ENCODE measurements around the gene ITPK1.

The ITPK1 gene

DNA sequence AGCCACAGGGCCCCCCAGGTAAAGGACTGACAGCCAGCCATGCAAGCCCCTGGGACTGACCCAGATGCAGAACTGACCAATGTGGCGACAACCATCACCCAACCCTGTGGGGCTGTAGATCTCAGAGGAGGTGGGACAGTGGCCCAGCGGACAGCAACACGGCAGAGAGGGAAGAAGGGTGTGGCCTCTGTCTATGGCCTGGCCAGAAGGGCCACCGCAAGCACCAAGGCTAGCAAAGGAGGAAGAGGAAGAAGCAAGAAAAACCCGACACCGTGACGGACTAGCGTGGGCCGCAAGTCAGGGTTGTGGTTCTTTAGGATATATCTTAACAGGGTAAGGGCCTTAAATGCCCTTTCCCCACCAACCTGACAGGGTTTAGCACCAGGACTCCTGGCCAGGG lies 71.2 kb downstream of the ITPK1 start:
- no peak for DNase-seq (ENCODE audit: low spot score)

DNA sequence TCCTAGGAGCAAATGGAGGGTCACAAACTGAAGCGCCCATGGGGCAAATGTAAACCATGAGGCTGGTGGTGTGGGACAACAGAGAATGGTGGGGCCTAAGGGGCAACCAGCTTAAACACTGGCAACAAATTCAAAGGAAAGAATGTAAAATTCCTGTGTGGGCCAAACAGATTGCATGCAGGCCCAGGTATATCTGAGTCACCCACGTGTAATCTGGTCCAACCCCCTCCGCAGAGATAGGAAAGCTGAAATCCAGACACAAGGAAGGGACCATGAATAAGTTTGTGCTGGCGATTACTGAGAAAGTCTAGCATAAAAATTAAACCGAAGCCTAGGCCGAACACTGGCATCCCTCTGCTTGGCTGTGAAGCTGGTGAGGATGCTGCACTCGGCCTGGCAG lies 71.6 kb downstream of the ITPK1 start:
- no peak for DNase-seq (ENCODE audit: low spot score)

DNA sequence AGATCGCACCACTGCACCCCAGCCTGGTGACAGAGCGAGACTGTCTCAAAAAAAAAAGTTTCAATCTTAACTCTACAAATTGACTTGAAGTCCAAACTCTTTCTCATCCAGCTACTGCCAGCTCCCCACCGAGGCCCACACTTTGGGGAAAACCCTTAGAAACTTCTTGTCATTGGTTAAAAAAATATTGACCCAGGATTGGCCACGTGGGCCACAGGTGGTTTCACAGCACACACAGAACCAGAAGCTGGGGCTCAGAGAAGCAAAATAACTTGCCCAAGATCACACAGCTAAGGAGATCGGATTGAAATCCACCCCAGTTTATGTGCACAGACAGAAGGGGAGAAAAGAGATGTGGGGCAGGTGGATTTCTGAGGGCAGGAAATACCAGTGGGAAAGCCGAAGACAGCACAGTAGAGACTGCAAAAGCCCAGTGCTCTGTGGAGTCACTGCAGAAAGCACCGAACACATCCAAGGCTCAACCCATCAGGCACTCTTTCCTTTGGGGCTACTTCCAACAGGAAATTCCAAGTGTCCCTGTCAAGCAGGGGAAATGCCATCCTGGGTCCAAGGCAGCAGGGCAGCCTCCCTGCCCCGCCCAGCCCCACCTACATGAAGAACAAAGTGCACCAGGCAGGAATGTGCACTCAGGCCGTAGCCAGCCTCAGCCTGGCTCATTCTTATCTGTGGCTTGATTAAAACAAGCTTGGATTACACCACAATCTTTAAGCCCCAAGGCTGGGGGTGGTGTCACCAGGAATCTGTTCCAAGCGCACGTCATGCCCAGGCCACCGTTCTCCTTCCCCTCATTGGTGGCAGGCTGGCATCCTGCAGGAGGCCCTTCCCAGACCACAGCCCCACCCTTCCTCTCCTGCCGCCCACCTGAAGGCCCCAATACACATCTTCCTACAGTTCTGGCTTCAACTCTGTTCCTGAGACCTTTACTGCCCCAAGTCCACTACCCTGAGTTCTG lies 72.5 kb downstream of the ITPK1 start:
- DNase-seq (ENCODE audit: low spot score) = no peak

DNA sequence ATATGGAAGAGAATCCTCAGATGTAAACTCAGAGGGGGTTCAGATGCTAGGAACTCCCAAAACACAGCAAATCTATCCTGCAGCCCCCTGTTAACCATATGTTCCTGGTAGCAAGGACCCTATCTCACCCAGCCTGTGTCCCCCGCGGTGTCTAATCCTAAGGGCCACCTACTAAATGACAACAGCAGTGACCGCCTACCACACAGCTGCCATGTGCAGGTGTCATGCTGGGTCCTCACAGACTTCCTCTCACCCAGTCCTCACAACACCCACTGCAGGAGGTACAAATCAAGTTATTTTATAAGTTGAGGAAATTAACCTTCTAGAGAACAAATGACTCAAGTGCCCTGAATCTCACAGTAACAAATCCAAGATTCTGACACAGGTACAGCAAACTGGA lies 73.9 kb downstream of the ITPK1 start:
- no peak for DNase-seq (ENCODE audit: low spot score)

DNA sequence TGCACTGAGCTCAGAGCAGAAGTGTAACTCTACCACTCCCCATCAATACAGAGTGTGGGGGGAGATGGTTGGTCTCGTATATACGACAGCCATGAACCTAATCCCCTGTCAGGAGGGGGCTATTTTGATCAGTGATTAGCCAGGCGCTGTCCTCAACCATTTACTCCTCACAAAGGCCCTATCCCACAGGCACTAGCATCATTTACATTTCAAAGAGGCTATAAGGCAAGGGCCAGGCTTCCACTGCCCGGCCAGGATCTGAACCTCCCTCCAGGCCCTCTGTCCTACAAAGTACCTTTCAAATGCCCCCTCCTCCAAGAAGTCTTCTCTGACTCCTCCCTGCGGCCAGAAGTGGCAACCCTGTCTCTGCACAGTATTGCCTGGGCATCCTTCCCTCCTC lies 74.7 kb downstream of the ITPK1 start:
- DNase-seq (ENCODE audit: low spot score) = no peak

DNA sequence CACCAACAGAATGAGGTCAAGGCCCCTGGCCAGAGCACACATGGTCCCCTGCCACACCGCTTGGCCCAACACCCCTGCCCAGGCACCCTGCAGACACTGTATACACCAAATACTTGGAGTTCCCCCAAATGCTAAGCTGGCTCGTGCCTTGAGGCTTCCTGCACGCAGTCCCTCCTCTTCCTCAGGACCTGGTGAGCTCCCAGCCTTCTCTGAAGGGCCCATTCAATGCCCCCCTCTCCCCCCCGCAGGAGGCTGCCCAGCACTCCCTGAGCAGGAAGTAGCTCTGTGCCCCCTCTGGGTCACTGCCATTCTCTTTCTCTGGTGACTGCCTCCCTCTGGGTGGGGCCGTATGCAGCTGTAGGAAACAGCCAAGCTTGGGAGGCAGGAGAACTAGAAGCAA lies 75.3 kb downstream of the ITPK1 start:
- DNase-seq (ENCODE audit: low spot score) = no peak

DNA sequence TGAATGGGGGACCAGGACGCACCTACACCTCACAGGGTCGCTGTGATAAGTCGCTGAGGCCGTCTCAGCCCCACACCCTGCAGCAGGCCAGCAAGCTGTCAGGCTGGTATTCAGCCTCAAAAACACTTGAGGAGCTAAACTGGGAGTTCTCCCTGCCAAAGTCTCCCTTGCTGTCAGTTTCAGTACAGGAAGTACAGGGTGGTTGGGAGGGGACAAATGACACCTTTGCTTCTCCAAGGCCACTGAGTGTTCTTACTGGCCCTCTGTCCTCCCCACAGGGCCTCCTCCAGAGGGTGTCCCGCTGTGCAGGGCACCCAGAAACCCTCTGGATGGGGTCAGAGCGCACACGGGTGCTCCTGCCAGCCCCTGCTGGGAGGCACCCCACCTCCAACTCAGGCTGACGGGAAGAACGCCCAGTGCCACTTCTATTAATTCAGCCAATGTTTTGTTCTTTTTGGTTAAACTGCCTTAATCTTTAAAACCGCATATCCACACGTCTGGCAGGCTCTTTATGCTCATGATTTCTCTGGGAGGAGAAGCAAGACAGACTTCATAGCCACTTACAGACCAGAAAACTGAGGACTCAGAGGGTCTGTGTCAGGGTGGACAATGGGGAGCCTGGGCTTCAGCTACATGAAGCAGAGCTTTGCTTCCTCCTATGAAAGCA lies 75.9 kb downstream of the ITPK1 start:
- no peak for DNase-seq (ENCODE audit: low spot score)

DNA sequence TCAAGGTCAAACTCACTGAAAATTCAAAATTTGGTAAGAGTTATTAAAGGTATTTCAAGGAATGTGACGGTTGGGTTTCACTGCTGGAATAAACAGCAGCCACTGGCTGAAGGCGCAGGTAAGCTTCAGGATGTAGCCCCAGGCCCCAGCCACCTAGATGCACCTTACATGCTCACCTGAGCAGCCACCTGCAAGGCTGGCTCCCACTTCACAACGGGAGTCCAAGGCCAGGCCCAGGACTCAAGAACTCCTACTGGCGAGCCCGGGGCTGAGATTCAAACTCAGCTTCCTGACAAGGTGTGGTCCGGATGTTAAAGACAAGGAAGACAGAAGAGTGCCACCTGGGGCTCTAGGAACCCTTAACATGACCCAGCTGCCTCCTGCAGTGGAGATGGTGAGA lies 78.4 kb downstream of the ITPK1 start:
- DNase-seq (ENCODE audit: low spot score) = no peak

DNA sequence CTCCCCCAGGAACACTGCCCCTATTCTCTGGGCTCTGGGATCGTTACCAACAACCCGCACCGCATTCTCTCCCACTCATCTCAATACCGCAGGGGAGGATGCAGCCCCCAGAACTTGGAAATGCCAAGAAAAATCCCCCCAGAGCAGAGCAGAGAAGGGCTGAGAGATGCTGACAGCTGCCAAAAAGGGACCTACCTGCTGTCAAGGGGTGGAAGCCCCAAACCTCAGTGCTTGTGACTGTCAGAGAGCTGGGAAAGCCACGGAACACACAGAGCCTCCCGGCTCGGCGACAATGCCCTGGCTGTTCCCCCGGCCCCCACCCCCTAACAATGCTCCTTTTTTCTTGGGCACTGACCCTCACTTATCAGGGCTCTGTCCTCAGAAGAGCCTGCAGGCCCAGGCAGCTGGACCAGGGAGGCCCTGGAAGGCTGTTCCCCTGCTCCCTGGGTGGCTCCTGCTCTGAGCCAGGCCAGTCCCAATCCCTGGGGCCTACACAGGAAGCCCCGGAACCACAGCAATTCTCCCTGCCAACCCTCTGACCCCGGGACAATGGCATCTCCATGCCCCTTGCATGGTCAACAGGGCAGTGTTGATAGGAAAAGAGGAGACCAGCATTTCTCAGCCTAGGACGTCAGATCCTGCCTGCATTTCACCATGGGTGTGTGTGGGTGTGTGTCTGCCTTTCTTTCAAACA lies 78.9 kb downstream of the ITPK1 start:
- DNase-seq (ENCODE audit: low spot score) = no peak

DNA sequence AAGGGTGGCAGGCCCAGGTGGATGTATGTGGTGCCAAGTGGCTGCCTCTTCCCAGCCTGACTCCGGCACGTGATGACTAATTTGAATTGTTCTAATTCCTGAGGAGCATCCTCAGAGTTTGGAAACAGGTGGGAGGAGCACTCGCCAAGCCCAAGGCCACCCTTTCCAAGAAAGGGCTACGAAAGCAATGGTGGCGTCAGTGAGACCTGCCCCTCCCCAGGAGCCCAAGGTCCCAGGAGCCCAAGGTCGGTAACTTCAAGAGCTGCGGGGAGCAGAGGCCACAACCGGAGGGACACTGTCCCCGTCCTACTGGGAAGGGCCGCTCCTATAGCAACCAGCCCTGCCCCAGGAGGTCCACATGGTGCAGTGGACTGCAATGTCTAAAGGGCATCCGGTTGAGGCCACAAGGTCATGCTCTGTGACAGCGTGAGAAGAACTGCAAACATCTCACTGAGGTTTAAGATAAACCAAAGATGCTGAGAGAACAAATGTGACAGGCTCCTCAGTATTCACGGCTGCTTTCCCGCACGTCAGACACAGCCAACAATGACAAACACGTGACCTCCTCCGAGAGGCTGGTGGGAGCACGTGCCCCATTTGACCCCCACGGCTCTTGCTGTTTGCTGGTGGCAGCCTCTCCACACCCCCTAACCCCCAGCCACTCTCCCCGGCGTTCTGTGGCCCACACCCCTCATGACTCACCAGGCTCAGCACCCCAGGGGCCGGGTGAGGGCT lies 79.6 kb downstream of the ITPK1 start:
- DNase-seq (ENCODE audit: low spot score) = no peak

DNA sequence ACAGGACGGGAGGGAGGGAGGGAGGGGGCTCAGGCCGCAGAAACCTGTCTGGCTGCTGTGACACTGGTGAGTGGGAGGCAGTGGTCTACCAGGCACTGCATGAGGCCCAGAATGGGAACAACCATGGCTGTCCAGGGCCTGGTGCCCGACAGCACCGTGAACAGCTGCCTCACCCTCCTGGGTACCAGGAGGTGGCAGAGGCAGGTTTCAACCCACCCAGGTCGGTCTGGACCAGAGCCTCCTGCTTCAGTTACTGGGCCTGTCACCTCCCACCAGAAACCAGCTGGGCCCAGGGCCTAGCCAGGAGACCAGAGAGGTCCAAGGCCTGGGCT lies 80.2 kb downstream of the ITPK1 start:
- no peak for DNase-seq (ENCODE audit: low spot score)

DNA sequence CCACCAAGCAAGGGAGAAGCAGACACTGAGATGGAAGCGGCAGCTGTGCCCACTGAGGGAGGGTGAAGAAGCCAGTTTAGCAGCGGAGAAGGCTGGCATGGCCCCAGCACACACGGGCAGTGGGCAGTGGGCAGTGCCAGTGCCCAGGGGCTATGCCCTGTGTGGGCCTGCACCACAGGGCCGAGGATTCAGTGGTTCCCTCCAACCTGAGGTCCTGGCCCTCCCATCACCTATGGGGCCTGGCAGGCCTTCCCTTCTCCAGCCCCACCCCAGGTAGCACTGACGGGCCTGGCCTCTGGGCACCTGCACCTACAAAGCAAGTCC lies 81.1 kb downstream of the ITPK1 start:
- no peak for DNase-seq (ENCODE audit: low spot score)

DNA sequence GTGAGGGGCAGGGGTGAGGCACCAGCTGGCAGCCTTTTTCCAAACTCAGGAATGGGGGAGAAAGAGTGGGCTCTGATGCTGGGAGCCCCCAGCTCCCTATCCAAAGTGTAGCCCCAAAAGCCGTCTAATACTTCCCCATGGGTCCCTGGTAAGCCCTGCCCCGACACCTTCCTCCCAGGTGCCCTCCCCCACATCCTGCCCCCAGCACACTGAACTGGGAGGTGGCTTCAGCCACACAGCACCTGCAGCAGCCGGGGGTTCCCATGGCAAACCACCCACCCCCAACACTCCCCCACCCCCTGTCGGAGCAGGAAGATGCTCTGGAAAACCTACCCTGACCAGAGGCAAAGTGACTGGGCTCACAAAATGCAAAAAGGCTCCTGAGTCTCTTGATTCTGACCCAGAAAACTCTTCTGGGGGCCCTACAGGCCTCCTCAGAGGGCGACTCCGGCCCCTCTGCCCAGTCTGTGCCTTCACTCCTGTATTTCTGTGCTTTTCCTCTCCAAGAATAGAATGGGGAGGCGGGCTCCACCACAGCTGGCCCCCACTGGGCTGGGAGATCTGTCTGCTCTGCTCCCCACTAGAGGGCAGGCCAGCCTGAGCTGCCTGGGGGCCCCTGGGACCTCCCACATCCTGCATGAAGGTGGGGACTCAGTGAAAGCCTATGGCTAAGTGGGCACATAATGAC lies 81.6 kb downstream of the ITPK1 start:
- no peak for DNase-seq (ENCODE audit: low spot score)

DNA sequence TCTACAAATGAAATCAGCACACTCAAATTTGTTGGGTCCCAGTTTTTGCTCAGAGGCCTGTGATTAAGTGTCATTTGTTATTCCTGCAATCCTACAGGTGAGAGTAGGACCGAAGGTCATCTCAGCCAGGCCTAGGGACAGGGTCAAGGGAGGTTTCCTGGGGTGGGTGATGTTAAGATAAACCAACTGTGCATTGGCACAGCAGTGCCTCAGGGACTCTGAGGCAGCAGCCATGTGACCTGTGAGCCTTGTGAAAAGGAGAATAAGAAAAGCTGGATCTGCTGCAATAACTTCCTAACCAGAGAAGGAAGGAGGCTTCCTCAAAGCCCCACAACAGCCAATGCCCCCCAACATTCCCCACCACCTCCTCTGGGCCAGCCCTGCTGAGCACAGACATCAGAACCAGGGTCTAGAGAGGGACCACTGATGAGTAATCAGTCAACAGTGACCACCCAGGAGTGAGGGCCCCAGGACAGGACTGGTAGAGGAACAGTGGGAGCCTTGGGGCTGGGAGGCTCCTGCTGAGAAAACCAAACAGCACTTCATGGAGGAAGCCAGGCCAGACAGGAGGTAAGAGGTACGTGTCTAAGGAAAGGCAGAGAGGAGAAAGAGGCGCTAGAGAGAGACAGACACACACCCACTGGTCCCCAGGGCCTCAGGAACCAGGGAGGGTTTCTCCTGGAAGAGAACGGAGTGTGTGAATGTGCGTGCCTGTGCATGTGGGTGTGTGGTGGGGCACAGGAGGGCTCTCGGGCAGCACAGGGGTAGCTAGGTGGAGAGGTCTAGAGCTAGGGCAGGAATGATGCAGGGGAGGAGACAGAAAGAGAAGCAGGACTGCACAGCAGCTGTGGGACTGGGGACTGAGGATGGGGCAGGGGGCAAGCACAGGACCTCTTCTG lies 82.4 kb downstream of the ITPK1 start:
- DNase-seq (ENCODE audit: low spot score) = no peak

DNA sequence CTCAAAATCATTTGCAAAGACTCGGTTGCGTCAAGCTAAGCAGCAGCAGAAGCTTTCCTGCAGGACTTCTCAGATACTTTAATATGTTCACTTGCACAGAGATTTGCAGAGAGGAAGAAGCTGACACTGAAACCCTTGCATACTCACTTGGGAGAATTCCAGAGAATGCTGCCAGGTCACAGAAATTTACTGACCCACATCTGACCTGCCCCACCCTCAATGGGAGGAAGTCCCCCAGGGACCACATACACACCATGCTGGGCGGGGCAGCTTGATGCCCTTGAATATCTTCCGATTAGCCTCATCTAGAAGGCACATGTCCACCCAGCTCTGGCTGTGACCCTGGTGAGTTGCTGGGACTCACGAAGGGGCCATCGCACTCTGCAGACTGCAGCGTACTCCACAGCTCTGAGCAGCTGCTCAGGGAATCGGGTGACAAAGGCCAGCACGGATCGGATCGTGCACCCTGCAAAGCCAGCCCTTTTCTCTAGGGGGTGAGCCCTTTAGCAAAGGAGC lies 83.2 kb downstream of the ITPK1 start:
- no peak for DNase-seq (ENCODE audit: low spot score)

DNA sequence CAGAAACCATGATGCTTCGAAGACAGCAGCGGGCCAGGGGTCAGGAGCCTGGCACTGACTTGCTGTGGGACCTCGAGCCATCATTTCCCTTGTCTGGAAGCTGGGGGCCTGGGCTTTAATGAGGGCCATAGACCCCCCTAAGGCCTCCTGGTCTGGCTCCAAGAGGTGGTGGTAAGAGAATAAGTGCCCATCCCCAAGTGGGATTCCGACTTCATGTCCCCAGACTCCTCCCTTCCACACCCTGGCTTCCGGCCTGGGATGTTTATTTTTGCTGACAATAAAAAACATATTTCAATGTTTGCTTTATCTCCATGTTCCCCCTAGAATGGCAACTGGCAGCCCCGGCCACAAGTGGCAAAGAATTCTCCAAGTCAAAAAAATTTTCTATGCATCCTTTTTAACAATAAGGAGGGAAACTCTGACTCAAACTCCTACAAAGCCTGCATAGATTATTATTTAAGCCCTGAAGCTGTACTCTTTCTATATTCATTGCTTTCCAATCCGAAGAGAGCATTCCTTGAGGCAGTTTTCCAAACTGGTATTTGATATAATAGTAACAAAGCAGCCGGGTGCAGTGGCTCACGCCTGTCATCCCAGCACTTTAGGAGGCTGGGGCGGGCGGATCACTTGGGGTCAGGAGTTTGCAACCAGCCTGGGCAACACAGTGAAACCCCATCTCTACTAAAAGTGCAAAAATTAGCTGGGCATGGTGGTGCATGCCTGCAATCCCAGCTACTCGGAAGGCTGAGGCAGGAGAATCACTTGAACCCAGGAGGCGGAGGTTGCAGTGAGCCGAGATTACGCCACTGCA lies 84.0 kb downstream of the ITPK1 start:
- no peak for DNase-seq (ENCODE audit: low spot score)

DNA sequence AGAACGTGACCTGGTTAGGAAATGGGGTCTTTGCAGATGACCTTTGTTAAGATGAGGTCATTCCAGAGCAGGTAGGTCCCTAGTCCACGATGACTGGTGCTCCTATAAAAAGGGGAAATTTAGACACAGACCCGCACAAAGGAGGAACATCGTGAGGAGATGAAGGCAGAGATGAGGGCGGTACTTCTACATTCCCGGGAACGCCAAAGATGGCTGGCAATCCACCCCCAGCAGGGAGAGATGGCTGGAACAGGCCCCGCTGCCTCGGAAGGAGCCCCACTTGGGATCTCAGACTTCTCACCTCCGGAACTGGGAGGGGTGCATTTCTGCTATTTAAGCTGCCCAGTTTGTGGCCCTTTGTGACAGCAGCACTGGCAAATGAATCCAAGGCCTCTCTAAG lies 85.0 kb downstream of the ITPK1 start:
- DNase-seq (ENCODE audit: low spot score) = no peak

DNA sequence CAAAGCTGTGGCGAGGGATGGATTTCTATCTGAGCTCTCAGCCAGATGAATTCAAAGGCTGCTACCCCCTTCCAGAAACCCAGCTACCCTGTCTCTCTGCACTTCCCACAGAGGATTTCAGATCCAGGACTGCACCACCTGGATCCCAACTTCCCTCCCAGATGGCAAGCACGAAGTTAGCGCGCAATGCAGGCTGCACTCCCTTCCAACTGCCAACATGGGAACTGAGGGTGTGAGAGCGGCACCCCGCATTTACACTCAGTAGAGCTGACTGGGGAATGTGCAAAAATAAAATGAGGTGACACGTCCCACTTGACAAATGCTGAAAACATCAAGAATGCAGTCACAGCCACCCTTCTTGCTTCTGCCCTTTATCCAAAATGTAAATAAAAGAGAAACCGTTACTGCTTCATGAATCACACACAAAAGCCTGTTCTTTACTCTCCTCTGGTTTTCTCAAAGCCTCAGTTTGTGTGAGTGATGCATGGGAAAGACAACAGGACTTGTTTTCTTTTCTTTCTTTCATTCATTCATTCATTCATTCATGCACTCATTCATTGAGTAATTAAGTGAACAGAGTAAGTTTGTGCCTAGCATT lies 85.7 kb downstream of the ITPK1 start:
- no peak for DNase-seq (ENCODE audit: low spot score)

DNA sequence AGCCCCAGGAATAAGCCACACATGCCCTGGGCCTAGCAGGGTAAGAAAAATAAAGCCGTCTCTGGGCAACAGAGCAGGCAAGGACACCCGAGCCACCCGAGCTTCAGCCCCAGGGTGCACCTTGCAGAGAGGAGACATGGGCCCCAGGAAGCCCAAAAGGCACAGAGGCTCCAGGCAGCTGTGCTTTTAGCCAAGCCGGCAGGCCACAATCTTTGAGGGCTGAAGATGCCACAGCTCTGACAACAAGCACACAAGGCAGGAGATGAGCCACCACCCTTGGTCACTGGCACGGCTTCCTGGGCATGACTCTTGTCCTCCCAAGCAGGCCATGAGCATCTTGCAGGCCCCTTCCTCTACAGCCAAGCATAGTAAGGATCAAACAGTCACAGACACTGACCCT lies 86.3 kb downstream of the ITPK1 start:
- DNase-seq (ENCODE audit: low spot score) = no peak

DNA sequence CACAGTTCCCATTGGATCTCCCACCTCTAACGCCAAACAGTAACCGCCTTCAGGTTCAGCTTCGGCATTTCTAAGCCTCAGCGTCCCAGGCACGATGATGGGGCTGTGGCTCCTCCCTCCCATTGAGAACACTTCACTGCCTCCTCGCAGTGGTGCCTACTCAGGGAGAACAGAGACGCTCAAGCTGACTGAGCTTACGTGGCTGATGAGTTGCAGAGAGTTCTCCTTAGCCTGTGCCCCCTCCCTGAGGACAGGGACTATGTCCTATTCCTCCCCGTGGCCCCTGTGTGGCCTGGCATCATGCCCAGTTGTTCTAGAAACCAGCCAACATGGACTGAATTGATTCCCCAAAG lies 87.0 kb downstream of the ITPK1 start:
- DNase-seq (ENCODE audit: low spot score) = no peak

Data from RKO (cell line).